Spleen (tissue), 7 donors: ENCODE measurements around the gene FKBP2.

Experiments
- CTCF ChIP-seq, 11 experiments: fragments of 200-600 bp in 7 of 11; fragments of 450-650 bp in 4 of 11; sonication (generic) in 4 of 11; IDR thresholded peaks in 8 of 11; conservative IDR thresholded peaks in 3 of 11; 1 replicate in 7 of 11; 2 replicates in 4 of 11; pipeline versions ENCODE4 v1.4.0 to v1.8.0; 2016 to 2021; ENCODE audit warnings: antibody characterized with exemption in 11 of 11, inconsistent platforms in 4 of 11, mild to moderate bottlenecking in 1 of 11
- POLR2A ChIP-seq, 3 donors: fragments of 450-650 bp; IDR thresholded peaks; one replicate each; pipeline ENCODE4 v1.5.1; 2017; ENCODE audit warnings: antibody characterized with exemption in 3 of 3, mild to moderate bottlenecking in 1 of 3
- POLR2AphosphoS5 ChIP-seq, 3 donors: sonication (generic); formaldehyde crosslinking; IDR thresholded peaks; one replicate each; pipeline ENCODE4 v1.5.1; 2017; ENCODE audit warnings: antibody characterized with exemption in 3 of 3
- donor health status: DM: no; HTN: no; CAD: no; lungs with moderate emphysema.
- donor health status: DM: no; HTN: no; CAD: no.
- donor health status: DM: no; HTN: no; CAD: no.

DNA sequence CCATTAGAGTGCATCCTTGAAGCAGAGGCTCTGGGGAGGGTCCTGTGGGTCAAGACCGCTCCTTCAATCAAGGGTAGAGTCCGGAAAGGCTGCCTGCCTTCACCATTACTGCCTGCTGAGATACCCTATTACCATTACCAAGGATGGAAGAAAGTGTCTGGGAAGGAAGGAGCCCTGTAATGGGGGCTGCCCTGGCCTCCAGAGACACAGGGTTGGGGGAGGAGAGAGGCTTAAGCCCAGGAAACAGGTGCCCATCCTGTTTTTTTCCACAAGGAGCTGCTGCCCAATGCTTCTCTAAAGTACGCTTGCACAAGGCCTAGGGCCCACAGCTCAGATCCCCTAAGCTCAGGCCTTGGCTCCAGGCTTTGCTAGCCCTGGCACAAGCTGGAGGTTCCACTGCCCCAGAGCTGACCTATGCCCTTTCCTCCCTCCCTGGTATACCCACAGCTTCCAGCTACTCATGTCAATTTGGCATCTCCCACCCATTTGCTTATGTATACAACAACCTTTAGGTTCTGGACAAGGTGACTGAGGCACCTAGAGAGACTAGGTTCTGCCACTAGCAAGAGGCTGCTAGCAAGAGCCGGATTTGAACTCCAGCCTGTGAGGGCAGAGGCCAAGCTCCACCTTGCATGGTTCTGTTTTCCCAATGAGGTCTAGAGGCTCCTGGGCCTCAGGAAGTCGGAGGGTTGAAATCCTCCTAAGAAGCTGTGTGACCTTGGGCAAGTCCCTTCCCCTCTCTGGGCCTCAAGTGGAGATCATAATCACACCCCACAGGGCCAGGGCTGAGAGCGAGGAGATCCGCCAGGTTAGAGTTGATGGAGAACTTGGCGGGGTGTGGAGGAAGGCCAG lies 8.9 kb downstream of the FKBP2 start:
- no peak for TF ChIP-seq CTCF (IDR thresholded peaks at IDR 0.05 in 8 of 11, conservative IDR thresholded peaks at IDR 0.05 in 3 of 11)
- no peak for TF ChIP-seq POLR2AphosphoS5 (IDR thresholded peaks at IDR 0.05)
- TF ChIP-seq POLR2A (IDR thresholded peaks at IDR 0.05) = no peak
